Activated effector memory CD4-positive, alpha-beta T cell treated with Interleukin-2 at 50 U/mL for 16 hours (primary cell): Measurements from ENCODE around the gene NFIA.

ENCODE experiments used
- DNase-seq: peaks from one replicate; pipeline ENCODE4 v3.0.0-alpha.2; 2020

NFIA gene

DNA sequence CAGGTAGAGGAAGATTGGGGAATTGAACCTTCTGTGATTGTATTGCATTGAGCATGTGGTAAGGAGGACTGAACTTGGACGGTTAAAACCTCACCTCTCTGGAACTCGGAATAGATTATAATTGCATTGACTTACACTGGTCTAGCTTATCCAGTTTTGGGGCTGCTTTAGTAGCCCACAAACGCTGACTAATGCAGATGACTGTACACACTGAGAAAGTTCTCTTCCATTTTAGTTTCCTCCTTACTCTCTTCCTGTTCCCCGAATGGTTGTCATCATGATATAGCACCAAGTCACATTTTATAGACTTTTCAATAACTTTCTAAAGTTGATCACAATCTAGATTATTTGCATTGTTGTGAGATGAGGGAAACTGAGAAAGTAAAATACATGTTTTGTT, 78.2 kb downstream of the NFIA start:
- no peak for DNase-seq

- DNase-seq, result no peak
These were observed 80.3 kb downstream of the NFIA start for GRCh38 chr1:61162520-61163258.

DNA sequence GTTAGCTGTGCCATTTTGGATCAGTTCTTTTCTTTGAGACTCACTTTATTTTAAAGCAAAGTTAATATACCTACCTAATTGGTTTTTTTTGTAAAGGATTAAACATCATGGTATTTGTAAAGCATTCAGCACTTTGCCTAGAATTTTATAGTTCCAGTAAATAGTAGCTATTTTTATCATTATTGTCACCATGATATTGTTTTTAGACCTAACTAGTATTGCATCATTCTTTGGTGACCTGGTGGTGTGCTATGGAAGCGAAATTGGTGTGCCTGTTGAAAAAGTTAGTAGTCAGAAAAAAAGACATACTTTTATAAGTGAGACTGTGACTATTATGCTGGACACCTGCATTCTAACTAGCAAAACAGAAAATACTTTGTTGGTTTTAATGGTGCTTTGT, 81.0 kb downstream of the NFIA start:
- DNase-seq, result no peak

- no peak for DNase-seq
These were observed 83.0 kb downstream of the NFIA start for GRCh38 chr1:61165402-61165801.

GRCh38 chr1:61167309-61167708, 84.9 kb downstream of the NFIA start:
- no peak for DNase-seq

GRCh38 chr1:61169045-61169444, 86.7 kb downstream of the NFIA start:
- no peak for DNase-seq

GRCh38 chr1:61169634-61170033, 87.3 kb downstream of the NFIA start:
- no peak for DNase-seq

DNA sequence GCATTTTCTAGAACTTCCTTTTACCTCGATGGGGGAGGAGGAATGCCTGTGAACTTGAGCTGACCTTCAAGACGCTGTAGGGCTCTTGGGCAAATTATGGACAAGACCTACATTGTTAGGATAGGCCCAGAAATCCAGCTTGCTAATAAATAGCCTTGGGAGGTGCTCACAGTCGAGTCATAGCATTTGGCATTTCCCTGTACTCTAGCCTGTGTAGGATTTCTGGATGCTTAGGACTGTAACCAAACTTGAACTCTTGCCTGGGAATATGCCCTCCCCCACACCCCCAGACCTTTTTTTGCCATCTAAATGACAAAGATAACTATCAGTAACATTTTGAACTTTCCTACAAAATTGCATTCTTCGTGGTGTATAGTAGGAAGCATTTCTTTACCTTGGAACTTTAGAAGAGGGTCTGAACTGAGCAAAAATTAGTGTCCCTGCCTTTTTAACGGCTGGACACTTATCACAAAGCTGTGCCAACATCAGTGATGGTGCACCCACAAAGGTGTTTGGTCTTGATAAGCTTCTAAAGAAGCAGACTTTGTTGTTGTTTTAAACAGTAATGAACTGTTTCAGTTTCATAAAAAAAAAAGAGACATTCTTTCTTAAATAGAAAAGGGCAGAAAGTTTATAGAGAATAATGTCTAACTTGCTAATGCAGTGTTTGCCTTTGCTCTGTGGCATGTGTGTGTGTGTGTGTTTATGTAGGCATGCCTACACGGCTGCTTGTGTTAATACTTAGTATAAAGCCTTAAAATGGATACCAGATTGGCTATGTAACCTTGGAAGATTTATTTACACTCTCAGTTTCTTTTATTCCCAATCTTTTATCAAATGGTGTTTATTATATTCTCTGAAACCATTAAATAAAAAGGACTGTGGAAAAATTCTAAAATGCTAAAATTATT, 88.2 kb downstream of the NFIA start:
- no peak for DNase-seq

DNA sequence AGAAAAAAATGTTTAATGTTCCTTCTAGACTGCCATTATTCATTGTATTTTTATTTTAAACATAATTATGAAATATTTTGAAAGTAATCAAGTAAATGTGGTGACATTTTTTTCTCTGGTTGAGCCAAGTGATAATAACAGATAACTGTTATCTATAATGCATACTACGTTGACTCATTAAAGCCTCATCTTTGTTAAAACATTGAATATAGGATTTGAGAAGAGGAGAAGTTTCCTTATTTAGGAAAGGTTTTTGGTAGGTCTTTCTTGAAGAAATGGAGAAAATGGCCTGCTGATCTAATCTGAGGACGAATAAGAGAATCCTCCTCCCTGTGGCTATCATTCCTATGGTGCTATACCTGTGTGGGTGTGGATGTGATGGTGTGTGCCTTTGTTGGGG, 89.0 kb downstream of the NFIA start:
- no peak for DNase-seq

DNA sequence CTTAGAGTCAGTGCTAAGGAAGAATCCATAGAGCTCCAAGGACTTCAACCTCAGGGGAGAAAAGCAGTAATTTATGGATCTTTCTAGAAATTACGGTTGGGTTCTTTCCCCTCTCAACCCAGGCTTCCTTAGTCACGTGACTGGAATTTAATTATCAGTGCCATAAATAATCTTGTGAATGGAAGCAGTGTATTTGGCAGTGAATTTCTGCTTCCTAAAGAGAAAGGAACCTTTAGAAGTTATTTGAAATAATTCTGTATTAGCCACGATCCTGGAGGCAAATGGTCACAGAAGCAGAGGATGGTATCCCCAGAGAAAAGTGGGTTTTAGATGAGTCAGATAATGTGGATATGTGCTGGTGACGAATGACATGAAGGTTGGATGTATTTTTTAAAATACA, 89.6 kb downstream of the NFIA start:
- no peak for DNase-seq

- DNase-seq, result no peak
These were observed 90.8 kb downstream of the NFIA start for GRCh38 chr1:61173118-61173517.

- no peak for DNase-seq
These were observed 91.9 kb downstream of the NFIA start for GRCh38 chr1:61174060-61174795.

DNA sequence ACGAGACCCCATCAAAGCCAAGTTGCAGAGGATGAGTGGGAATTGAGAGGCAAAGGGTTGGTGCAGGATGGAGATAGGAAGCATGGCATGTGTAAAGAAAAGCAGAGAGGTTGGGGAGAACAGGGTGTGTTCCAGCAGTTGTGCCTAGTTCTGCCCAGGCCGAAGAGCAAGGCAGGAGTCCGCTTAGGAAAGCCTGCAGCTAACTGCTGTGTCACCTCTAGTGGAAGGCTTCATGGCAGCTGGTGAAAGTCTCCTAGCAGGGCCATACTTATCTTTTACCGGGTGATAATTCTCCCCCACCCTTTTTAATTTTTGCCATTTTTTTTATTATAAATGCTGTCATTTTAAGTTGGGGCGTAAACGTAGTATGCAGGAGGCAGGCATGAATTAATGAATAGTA, 93.6 kb downstream of the NFIA start:
- DNase-seq, result no peak

DNA sequence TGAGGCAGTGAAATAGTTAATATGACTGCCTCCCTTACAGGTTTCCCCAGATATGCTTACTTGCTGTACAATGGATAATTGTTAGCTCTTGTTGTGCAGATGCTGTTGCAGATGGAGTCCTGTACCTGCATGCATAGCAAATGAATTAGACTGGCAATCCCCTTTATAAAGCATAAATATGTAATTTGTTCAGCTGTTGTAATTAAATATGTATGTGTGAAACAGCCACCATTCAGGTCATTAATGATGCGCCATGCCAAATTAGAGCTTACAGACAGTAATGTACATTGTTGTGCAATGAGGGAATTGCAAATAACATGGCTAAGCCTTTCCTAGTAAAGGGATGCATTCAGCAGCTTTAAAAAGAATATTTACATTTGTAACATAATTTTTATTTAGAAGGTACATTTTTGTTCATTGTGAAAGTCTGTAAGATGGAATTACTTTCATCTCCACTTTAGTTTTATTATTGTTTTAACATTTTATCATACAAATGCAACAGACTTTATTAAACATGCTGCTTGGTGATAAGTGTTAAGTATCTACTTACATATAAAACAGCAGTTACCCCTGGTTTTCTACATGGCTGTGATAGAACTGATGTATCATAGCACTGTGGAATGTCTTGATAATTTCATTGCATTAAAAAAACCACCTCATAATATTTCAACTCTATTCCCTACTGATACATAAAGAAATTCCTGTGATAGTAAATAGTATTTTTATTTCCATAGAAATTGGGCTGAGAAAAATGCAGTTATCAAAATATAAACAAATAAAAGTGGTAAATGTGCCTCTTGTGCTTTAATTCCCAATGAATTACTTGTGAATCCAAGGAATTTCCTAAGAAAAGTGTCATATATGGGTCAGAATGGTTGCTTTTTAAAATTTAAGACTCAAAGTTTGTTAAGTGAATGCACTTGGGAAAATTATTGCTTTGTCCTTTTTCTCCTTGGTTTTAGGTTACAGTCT, 99.0 kb downstream of the NFIA start:
- no peak for DNase-seq

DNA sequence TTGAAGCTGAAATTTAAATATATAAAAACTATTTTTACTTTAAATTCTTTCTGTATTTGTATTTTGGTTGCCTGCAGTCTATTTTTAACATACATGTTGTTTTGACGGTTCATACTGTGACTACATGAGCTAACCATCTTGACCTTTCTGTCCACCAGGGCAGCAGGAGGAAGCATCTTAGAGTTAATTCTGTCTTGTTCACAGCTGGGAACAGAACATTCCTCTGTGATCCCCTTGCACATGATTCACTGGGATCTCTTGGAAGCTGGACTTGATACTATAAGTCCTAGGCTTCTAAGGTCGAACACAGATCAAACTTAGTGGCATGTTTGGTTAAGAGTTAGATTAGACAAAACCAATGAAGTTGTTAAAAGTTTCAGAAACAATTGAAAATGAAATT, 99.7 kb downstream of the NFIA start:
- DNase-seq, result no peak

DNA sequence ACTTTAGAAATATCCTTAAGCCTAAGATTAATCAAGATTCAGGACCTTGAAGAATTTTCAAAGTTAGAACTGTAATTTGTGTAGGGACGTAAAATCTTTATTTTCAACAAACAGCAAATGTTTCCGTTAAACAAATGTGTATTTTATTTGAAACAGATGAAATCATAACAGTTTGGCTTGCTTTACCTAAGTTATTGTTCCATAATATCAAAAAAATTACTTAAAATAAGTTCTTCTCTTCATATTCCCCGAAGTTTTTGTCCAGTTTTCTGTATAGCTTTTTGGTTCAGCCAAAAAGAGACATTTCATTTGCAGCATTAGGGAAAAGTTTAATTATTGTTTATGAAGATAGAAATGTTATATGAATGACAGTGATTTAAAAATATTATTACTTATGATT, 100.1 kb downstream of the NFIA start:
- DNase-seq, result no peak

GRCh38 chr1:61183471-61184039, 101.2 kb downstream of the NFIA start:
- no peak for DNase-seq

DNA sequence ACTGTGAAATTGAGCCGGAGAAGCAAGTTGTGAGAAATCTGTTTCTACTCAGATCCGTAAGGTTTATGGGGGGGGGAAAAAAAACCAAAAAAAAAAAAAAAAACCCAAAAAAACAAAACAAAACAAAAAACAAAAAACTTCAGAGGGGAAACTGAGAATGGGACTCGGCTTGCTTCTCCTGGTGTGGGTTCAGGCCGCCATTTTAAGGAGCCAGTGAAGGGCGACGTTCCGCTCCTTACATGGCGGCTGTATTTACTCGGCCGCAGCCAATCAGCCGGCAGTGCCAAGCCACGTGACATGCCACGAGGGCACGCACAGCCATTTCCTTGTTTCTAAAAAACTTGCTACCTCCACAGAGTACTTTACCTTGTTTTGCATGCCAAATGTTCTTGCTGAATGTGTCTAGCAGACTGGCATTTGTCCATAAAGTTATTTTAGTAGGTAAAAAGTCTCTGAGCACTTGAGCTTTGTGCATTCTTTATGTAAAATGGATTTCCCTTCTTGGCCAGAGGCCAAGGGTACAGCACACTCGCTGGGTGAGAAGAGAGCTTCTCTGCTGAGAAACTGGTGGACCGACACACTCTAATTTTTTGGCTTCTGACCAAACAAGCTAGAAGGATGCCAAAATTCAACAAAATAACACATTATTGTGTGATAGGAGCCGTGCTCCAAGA, 101.8 kb downstream of the NFIA start:
- DNase-seq, result no peak

DNA sequence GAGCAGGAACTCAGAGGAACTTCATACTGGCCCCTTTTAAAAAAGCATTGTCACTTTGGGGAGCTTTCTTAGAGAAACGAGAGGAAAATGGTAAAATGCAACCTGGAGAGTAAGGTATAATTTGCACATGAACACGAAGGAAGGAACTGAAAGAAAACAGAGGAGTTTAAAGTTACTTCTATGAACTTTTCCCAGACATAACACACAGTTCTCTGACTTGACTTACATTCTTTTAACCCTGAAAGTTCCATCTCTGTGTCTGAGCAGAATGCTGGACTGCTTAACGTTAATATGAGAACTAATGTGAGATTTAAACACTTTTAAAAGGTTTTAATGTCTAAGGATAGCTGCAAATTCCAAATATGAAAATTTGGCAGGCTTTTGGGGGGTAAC, 102.3 kb downstream of the NFIA start:
- no peak for DNase-seq

GRCh38 chr1:61186753-61187152, 104.4 kb downstream of the NFIA start:
- no peak for DNase-seq

DNA sequence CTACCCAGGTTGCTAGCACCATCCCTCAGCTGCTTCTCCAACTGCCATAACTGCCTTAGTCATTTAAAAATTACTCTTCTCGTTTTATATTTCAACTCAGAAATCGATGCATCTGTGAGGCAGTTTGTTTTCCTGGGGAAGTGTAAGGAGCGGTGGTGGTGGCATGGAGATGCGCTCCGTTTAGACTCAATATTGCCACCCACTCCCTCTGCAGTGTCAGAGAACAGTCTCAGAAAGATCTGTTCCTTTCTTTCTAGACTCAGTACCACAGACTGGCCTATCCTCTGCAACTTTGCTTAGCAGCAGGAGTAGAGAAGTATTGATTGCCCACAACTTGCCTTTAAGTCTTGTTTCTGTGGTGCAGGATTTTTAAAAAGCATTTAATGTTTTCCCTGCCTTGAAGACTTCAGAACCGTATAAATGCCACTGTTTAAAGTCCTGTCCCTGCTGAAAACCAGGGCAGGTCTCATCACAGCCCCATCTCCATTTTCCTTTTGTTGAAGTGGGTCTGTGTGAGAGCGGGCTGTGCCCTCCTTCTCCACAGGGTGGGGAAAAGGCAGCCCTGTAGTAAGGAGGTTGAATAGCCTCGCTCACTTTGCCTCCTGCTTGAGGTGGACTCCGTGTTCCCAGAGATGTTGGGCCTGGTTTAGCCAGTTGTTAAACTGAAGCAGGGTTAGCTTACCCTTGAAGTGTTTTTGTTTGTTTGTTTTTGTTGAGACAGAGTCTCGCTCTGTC, 105.2 kb downstream of the NFIA start:
- DNase-seq, result no peak
